Panc1 (cell line): ENCODE results near the gene SUCLG2. TPM values are rescaled to one million over a fixed set of nuclear protein-coding genes. Genes with fewer than 3 reads are reported as not detected.

ENCODE experiments used
- ATAC-seq: fragments of 200-7000 bp; cut with Tn5 transposase; 2 replicates; pipeline ENCODE4 v1.9.1; 2020; ENCODE audit warnings: mild to moderate bottlenecking, moderate library complexity
- BruUV-seq: library from RNA; stranded (reverse); fragments of 400-500 nt; replicated peaks from 2 replicates; lab custom pipeline; 2021; lab: Mats Ljungman, UMichigan
- CTCF ChIA-PET: fragments of 300-600 bp; sonication (Branson Sonifier 250); formaldehyde crosslinking; loops from one replicate; lab custom pipeline; 2022; ENCODE audit warnings: antibody characterized with exemption; lab: Charles Lee
- POLR2A ChIA-PET: fragments of 300-600 bp; sonication (Branson Sonifier 250); formaldehyde crosslinking; loops from one replicate; lab custom pipeline; 2022; ENCODE audit warnings: antibody characterized with exemption; lab: Charles Lee
- DNase-seq: peaks from one replicate; pipeline ENCODE4 v3.0.0-alpha.2; 2010; ENCODE audit warnings: low read depth, low spot score
- H3K27ac ChIP-seq: 2 replicates; pipeline ENCODE4 v1.5.1; 2011; ENCODE audit warnings: mild to moderate bottlenecking, low read length, inconsistent platforms
- H3K27me3 ChIP-seq: fragments of 200-500 bp; sonication (Bioruptor generic); 2 replicates; pipeline ENCODE4 v1.6.0; 2014; ENCODE audit warnings: low read length, inconsistent platforms; ENCODE audit not compliant: control insufficient read depth, insufficient read depth
- H3K36me3 ChIP-seq: fragments of 200-500 bp; sonication (Bioruptor generic); 2 replicates; pipeline ENCODE4 v1.5.1; 2014; ENCODE audit warnings: inconsistent platforms, mild to moderate bottlenecking, low read length, moderate library complexity; ENCODE audit not compliant: control insufficient read depth, insufficient read depth
- H3K4me1 ChIP-seq: 2 replicates; pipeline ENCODE4 v1.5.1; 2011; ENCODE audit warnings: inconsistent platforms, mild to moderate bottlenecking, low read length, moderate library complexity; ENCODE audit not compliant: control insufficient read depth, insufficient read depth
- H3K4me3 ChIP-seq, 2 experiments: 2 replicates each; pipeline ENCODE4 v1.5.1; 2011 to 2012; ENCODE audit warnings: low read depth in 2 of 2, low read length in 2 of 2, mild to moderate bottlenecking in 2 of 2, inconsistent platforms in 1 of 2, moderate library complexity in 1 of 2
- H3K9me3 ChIP-seq: fragments of 200-500 bp; sonication (Bioruptor generic); 2 replicates; pipeline ENCODE4 v1.5.1; 2014; ENCODE audit warnings: low read depth, mild to moderate bottlenecking, inconsistent platforms, low read length, moderate library complexity; ENCODE audit not compliant: control insufficient read depth, insufficient read depth
- CTCF ChIP-seq: fragments of 450-650 bp; IDR thresholded peaks from 2 replicates; pipeline ENCODE4 v1.5.1; 2017; ENCODE audit warnings: mild to moderate bottlenecking
- POLR2AphosphoS5 ChIP-seq: IDR thresholded peaks from 2 replicates; pipeline ENCODE4 v1.6.1; 2012; ENCODE audit warnings: mild to moderate bottlenecking, low read depth, low read length, moderate library complexity
- REST ChIP-seq, 2 experiments: IDR thresholded peaks; 2 replicates each; pipeline ENCODE4 v1.6.1; 2011 to 2012; ENCODE audit warnings: low read depth in 2 of 2, control low read depth in 1 of 2, low read length in 1 of 2, mild to moderate bottlenecking in 1 of 2, moderate library complexity in 1 of 2; ENCODE audit not compliant: insufficient read depth in 1 of 2
- TCF7L2 ChIP-seq: IDR thresholded peaks from 2 replicates; pipeline ENCODE4 v1.6.1; 2011; ENCODE audit warnings: mild to moderate bottlenecking, low read depth, low read length, inconsistent platforms
- in situ Hi-C: cut with HindIII; loops from 2 replicates; pipeline ENCODE4 v1.10.0; 2016; ENCODE audit warnings: low sequenced_read_pairs, low pct_unique_long_range_greater_than_20kb
- intact Hi-C: fragments of 100-400 bp; cut with micrococcal nuclease; formaldehyde crosslinking; loops from one replicate; pipeline ENCODE4 v1.10.0; 2022; ENCODE audit not compliant: unreplicated experiment
- total RNA-seq: library from RNA; stranded (reverse); gene quantifications from one replicate; pipeline ENCODE4 v1.2.1, GENCODE V29; 2021; ENCODE audit not compliant: unreplicated experiment

The SUCLG2 gene
- total RNA-seq, 1 experiment from 2014 or later: 28.3 TPM

GRCh38 chr3:67561667-67562394 is 92.6 kb downstream of the SUCLG2 start:
- in situ Hi-C loops: no loop called here
- no TSS peak for BruUV-seq
- TF ChIP-seq TCF7L2: no peak
- TF ChIP-seq CTCF: no peak
- DNase-seq: no peak
- intact Hi-C loops: no loop called here
- Histone ChIP-seq H3K27me3 (no peaks in the 10 kb centered on the region), H3K4me3 (no peak overlapping the region), H3K36me3 (no peaks in the 10 kb centered on the region; the same call in 1 of the 2 replicates), H3K9me3 (no peaks in the 10 kb centered on the region), H3K4me1 (no peaks in the 10 kb centered on the region), H3K27ac (no peak overlapping the region)
- POLR2A ChIA-PET: no interaction called here
- CTCF ChIA-PET: no interaction called here
- ATAC-seq: no peak

- BruUV-seq: no TSS peak
- intact Hi-C loops (no loop called here), in situ Hi-C loops (no loop called here)
- POLR2A ChIA-PET: no interaction called here
- CTCF ChIA-PET: no interaction called here
- no peak for TF ChIP-seq POLR2AphosphoS5
- TF ChIP-seq CTCF: no peak
- TF ChIP-seq TCF7L2: no peak
- TF ChIP-seq REST (IDR thresholded peaks at IDR 0.05; ENCODE audit: insufficient read depth in 1 of 2, low read depth in 2 of 2, low read length in 1 of 2): no peak
- Histone ChIP-seq H3K27ac (no peak overlapping the region), H3K36me3 (no peaks in the 10 kb centered on the region; the same call in 1 of the 2 replicates), H3K4me1 (no peaks in the 10 kb centered on the region), H3K27me3 (no peaks in the 10 kb centered on the region), H3K4me3 (no peak overlapping the region), H3K9me3 (no peaks in the 10 kb centered on the region)
- no peak for ATAC-seq
- no peak for DNase-seq
Observed at GRCh38 chr3:67561266-67561665, 93.1 kb downstream of the SUCLG2 start.
